AG09319 (cell line): ENCODE results near the gene TNIP1.

ENCODE experiments used
- DNase-seq: peaks from one replicate; pipeline ENCODE4 v3.0.0-alpha.2; 2010; ENCODE audit warnings: low read depth; ENCODE audit errors: extremely low read depth
- CTCF ChIP-seq: IDR thresholded peaks from 2 replicates; pipeline ENCODE4 v1.5.1; 2011; ENCODE audit warnings: low read depth, mild to moderate bottlenecking, inconsistent platforms, low read length, moderate library complexity

The TNIP1 gene

GRCh38 chr5:151083081-151083676 lies 2.3 kb upstream of the TNIP1 start:
- no peak for TF ChIP-seq CTCF
- DNase-seq: no peak

- TF ChIP-seq CTCF: peak; percentile 18
- DNase-seq: no peak
These were observed 1.6 kb upstream of the TNIP1 start for GRCh38 chr5:151082282-151082902.

- no peak for TF ChIP-seq CTCF
- no peak for DNase-seq
These were observed 822 bp upstream of the TNIP1 start for GRCh38 chr5:151081431-151082281.

GRCh38 chr5:151079838-151080612 lies 809 bp downstream of the TNIP1 start:
- DNase-seq: no peak
- TF ChIP-seq CTCF: no peak

- no peak for TF ChIP-seq CTCF
- DNase-seq: no peak
These were observed 2.2 kb downstream of the TNIP1 start for GRCh38 chr5:151078490-151079262.

DNA sequence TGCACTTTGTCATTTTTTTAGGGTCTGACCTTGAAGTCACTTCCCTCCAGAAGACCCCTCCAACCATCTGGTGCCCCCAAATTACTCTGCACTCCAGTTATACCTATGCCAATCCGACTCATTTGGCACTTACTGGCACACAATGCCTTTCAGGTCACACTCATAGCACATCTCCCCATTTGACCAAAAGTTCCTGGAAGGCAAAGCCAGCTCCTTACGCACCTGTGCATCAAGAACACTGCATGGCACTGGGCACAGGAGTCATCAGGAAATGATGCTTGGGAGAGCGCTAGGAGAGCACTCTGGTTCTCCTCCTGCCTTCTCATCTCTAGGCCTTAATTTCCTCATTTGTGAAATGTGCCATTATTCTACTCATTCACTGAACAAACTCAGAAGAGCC lies 2.9 kb downstream of the TNIP1 start:
- DNase-seq: no peak
- no peak for TF ChIP-seq CTCF
